NCI-H82 (cell line): Measurements from ENCODE around the gene BFSP1.

Source experiments
- DNase-seq: peaks from one replicate; lab custom pipeline; 2025; lab: John Stamatoyannopoulos, UW

Gene BFSP1

DNA sequence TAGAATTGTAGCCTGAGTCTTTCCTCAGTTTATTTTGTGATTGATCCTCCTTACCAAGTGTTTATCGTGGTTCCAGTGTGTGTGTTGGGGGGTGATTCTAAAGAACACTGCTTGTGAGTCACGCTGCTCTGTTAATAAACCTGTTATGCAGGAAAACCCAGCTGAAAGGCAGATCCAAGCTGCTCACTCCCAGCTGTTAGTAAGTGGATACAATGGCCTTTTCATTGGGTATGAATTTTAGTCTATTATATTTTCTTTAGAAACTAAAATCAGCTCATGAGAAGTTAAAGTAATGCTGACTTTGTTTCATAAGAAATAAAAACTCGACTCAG lies 26.5 kb upstream of the BFSP1 start:
- DNase-seq, result peak; percentile 50

DNA sequence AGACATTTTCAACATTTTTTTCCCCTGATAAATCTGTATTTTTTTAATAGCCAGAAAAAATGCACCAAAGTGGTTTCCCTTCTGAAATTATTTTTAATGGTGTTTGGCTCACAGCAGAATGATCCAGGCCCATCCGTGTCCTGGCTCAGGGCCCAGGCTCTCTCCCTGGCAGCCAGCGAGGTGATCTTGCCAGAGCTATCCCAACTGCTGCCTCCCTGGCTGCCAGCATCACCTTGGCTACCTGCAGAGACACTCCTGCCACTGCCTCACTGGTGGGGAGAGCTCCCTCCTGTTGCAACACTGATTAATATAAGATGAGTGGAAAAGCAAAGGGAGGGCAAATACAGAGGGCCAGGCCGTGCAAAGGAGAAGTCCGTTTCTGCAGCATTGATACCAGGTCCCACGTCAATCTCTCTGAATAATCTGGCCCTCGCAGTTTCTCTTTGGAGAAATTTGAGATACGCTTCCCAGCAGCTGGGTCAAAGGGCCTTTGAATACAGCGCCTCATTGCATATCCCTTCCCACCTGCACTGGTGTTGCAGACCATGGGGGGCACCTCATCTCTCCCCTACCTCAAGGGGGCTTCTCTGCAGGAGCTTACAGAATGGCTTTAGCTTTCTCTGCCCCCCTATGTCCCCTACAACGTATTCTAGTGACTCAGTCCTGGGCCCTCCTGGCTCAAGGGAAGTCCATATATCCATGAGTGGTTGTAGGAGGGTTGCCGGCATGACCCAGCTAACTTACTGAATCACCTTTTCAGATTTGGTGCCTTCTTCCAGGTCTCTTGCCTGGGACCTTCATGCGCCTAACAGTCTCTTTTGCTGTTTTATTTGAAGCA lies 25.9 kb upstream of the BFSP1 start:
- DNase-seq, result no peak

DNA sequence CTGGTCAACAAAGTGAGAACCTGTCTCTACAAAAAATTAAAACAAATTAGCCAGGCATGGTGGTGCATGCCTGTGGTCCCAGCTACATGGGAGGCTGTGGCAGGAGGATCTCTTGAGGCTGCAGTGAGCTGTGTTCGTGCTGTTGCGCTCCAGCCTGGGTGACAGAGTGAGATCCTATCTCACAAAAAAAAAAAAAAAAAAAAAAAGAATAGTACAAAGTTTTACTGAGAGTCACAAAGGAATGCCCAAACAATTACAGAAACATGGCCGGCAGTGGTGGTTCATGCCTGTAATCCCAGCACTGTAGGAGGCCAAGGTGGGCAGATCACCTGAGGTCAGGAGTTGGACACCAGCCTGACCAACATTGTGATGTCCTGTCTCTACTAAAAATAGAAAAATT lies 23.9 kb upstream of the BFSP1 start:
- no peak for DNase-seq

- no peak for DNase-seq
These were observed 18.0 kb upstream of the BFSP1 start for GRCh38 chr20:17549131-17549530.

GRCh38 chr20:17545127-17545526 lies 13.9 kb upstream of the BFSP1 start:
- DNase-seq, result no peak

DNA sequence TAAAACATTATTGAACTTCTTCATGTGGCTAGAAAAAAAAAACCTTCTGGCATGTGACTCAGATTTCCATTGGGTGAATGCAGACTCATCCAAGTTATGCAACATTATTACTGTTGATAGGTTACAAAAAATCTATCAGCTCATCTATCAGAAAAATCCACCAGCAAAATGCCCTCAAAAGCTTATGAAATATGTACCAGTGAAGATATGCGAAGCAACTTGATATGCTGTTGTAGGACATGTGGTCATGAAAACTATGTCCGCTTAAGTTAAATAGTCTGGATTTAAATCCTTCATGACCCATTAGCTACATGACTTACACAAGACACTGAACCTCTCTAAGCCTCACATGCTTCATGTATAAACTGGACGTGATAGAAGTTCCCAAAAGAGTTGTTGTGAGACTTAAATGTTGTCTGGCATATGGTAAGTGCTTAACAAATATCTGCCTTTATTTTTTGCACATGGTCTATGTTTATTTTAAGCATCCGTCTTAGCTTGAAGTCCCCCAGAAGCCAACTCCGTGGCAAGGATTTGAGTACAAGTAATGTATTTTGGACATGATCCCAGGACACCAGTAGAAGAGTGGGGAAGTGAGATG lies 12.5 kb upstream of the BFSP1 start:
- no peak for DNase-seq

DNA sequence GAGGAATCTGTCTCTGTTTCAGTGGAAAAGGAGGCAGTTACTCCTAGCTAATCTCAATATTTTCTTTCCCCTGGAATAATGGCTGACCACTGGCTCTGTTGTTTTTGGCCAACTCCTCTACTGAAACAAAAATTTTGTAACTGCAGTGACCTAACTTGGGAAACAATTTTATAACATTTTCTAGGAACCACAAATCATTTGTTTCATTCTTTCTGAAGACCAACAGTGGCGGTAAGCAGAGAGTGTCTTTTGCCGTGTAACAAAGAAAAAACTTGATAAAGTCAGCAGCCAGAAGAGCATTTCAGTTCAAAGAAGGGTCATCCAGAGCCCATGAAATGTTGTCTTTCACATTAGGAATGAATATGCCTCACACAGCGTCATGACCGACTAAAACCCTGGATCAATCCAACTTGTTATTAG lies 11.8 kb upstream of the BFSP1 start:
- DNase-seq, result no peak

DNA sequence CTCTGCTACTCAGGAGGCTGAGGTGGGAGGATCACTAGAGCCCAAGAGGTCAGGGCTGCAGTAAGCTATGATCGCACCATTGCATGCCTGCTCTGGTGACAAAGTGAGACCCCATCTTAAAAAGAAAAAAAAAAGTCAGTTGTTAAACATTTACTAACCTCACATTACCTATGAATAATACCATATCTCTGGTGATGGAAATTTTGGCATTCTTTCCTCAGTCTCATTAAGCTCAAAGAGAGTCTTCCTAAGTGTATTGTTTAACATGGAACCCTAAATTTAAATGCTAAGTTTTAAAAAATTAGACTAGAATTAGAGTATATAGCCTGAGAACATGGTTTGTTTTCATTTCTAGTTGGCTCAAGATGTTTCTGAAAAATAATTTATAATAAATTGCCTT lies 11.3 kb upstream of the BFSP1 start:
- no peak for DNase-seq

GRCh38 chr20:17541996-17542395 lies 10.8 kb upstream of the BFSP1 start:
- DNase-seq, result no peak

- DNase-seq, result no peak
These were observed 10.4 kb upstream of the BFSP1 start for GRCh38 chr20:17541596-17541995.

DNA sequence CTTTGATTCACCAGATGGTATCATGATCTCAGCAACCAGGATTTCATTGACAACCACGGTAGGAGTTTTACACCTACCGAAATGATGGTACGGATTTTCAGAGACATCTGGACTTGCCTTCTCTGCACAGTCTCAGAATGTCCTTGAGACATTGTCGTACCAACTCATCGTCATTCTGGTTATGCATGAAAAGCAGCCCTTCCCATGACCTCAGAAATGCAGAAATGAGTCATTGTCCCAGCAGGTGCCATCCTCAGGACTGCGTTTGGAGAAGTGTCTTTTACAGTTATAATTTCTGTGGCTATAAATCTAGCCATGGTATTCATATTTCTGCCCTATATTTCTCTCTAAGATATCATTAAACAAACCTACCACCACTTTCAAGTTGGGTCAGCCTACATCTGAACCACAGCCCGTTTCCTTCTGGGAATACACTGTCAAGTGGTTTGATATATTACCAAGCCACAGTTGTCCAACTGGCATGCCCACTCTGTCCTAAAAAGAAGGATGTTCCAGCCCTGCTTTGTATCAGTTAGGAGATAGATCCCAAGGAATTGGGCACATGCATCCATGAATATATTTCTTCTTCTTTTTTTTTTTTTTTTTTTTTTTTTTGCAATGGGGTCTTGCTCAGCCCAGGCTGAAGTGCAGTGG lies 7.5 kb upstream of the BFSP1 start:
- DNase-seq, result no peak

- no peak for DNase-seq
These were observed 6.8 kb upstream of the BFSP1 start for GRCh38 chr20:17537959-17538358.

DNA sequence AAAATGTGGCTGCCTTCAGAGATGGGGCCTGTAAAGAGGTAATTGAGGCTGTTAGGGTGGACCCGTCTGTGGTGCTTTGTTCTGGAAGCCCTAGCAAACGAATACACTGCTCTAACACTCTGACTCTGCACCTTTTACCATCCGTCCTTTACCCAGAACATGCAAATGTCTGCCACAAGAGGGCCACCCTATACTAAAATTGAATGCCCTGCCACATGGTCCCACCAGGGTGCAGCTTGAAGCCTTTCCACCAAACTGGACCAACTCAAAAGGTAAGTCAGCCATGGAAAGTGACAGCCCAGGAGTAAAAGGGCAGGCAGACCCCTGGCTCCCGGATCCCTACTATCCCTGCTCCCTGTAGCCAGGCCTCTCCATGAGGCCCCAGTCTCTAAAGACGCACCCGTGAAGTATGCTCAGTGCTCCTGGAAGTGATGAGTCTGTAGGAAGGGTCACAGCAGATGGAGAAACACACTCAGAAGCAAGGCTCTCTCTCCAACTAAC lies 5.8 kb upstream of the BFSP1 start:
- peak; percentile 88 for DNase-seq

GRCh38 chr20:17534077-17534476 lies 2.9 kb upstream of the BFSP1 start:
- no peak for DNase-seq

GRCh38 chr20:17533396-17533795 lies 2.2 kb upstream of the BFSP1 start:
- peak; percentile 85 for DNase-seq

DNA sequence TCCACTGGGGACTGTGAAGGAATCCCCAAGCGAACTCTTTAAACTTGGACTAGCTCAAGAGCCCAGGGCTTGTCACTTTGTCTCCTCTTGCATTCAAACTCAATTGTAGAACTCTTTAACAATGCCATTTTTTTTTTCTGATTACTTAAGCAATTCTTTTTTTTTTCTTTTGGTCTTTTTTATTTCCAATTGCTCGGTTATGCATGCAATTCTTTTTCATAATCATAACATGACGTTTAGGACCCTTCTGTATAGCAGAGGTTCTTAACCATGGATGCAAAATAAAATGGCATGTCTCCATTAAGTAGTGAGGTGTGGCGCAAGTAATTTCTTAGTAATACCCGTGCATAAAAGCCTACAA lies 466 bp upstream of the BFSP1 start:
- no peak for DNase-seq

DNA sequence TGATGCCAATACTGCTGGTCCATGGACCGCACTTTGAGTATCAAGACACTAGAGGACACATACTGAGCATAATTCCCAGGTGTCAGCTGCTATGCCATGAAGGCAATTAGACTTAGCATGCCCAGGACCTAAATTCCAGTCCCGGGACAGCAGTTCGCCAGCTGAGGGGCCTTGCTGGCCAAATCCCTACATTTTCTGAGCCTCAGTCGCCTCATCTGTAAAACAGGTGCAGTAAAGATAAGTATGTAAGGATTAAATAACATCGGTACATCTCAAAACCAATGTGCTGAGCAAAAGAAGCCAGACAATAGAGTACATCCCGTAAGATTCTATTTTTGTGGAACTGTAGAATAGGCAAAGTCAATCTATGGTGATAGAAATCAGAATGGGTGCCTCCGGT lies 1.0 kb downstream of the BFSP1 start:
- DNase-seq, result no peak

- DNase-seq, result no peak
These were observed 1.6 kb downstream of the BFSP1 start for GRCh38 chr20:17529586-17529985.

- DNase-seq, result peak; percentile 69
These were observed 5.5 kb downstream of the BFSP1 start for GRCh38 chr20:17525650-17526049.

- DNase-seq, result no peak
These were observed 6.0 kb downstream of the BFSP1 start for GRCh38 chr20:17525132-17525531.

GRCh38 chr20:17524560-17524959 lies 6.6 kb downstream of the BFSP1 start:
- no peak for DNase-seq

GRCh38 chr20:17523326-17523725 lies 7.9 kb downstream of the BFSP1 start:
- no peak for DNase-seq

GRCh38 chr20:17522528-17522927 lies 8.7 kb downstream of the BFSP1 start:
- no peak for DNase-seq
